GM12878 (cell line): Measurements from ENCODE around the gene HDDC3. TPM values are rescaled to one million over a fixed set of nuclear protein-coding genes. Genes with fewer than 3 reads are reported as not detected.

Source experiments
- ATAC-seq: fragments of 200-7000 bp; cut with Tn5 transposase; 3 replicates; pipeline ENCODE4 v1.9.1; 2020; ENCODE audit warnings: mild to moderate bottlenecking, moderate library complexity
- BruUV-seq: library from RNA; stranded (reverse); fragments of 400-500 nt; replicated peaks from 2 replicates; lab custom pipeline; 2021; lab: Mats Ljungman, UMichigan
- CTCF ChIA-PET: fragments of 300-600 bp; sonication (Branson Sonifier 250); formaldehyde crosslinking; extraction: SDS; loops from one replicate; lab custom pipeline; 2021; ENCODE audit warnings: inconsistent platforms; lab: Yijun Ruan, JAX
- POLR2A ChIA-PET: fragments of 350-600 bp; formaldehyde crosslinking; extraction: SDS; loops from one replicate; lab custom pipeline; 2021; ENCODE audit warnings: inconsistent platforms; lab: Charles Lee
- RAD21 ChIA-PET: fragments of 300-600 bp; sonication (Branson Sonifier 250); formaldehyde crosslinking; loops from one replicate; lab custom pipeline; 2023; ENCODE audit warnings: antibody characterized with exemption; ENCODE audit not compliant: unreplicated experiment; lab: Charles Lee
- SMC1A ChIA-PET: fragments of 300-600 bp; sonication (Branson Sonifier 250); formaldehyde crosslinking; loops from one replicate; lab custom pipeline; 2023; ENCODE audit not compliant: unreplicated experiment, uncharacterized antibody; lab: Charles Lee
- DNase-seq: peaks from one replicate; pipeline ENCODE4 v3.0.0-alpha.2; 2011; ENCODE audit warnings: low read depth, low spot score
- FAIRE-seq: peaks from 3 replicates; lab custom pipeline; 2011; peaks lifted over from hg19 to GRCh38; lab: Jason Lieb, UNC
- H2AFZ ChIP-seq: 2 replicates; pipeline ENCODE4 v1.6.0; 2011; ENCODE audit warnings: low read depth, low read length, control low read depth; ENCODE audit not compliant: control insufficient read depth
- H3K27ac ChIP-seq: 2 replicates; pipeline ENCODE4 v1.5.1; 2011; ENCODE audit warnings: control low read depth; ENCODE audit not compliant: control insufficient read depth, insufficient read depth
- H3K27me3 ChIP-seq, 2 experiments: replicated peaks in 1 of 2; 2 replicates each; pipeline versions ENCODE4 v1.6.0 to v1.6.1; 2011; ENCODE audit warnings: low read length in 1 of 2; ENCODE audit not compliant: control insufficient read depth in 2 of 2, insufficient read depth in 2 of 2
- H3K36me3 ChIP-seq, 2 experiments: 2 replicates each; pipeline ENCODE4 v1.5.1; 2011; ENCODE audit warnings: low read length in 1 of 2; ENCODE audit not compliant: control insufficient read depth in 2 of 2, insufficient read depth in 2 of 2
- H3K4me1 ChIP-seq: 2 replicates; pipeline ENCODE4 v1.6.1; 2011; ENCODE audit warnings: mild to moderate bottlenecking, low read length, moderate library complexity, mixed read lengths; ENCODE audit not compliant: control insufficient read depth, insufficient read depth
- H3K4me2 ChIP-seq: 2 replicates; pipeline ENCODE4 v1.6.0; 2011; ENCODE audit warnings: control low read depth; ENCODE audit not compliant: control insufficient read depth, insufficient read depth
- H3K4me3 ChIP-seq: fragments of 200-600 bp; sonication (generic); 2 replicates; pipeline ENCODE4 v1.5.1; 2016
- H3K79me2 ChIP-seq: 2 replicates; pipeline ENCODE4 v1.6.0; 2011; ENCODE audit warnings: low read length; ENCODE audit not compliant: control insufficient read depth, insufficient read depth
- H3K9ac ChIP-seq: 2 replicates; pipeline ENCODE4 v1.8.0; 2011; ENCODE audit warnings: low read length, control low read depth, mixed read lengths; ENCODE audit not compliant: control insufficient read depth, insufficient read depth
- H3K9me3 ChIP-seq: replicated peaks from 3 replicates; pipeline ENCODE4 v1.5.1; 2011; ENCODE audit warnings: mild to moderate bottlenecking, low read length; ENCODE audit not compliant: control insufficient read depth, insufficient read depth
- H4K20me1 ChIP-seq: 2 replicates; pipeline ENCODE4 v1.6.0; 2011; ENCODE audit not compliant: control insufficient read depth, insufficient read depth
- BRCA1 ChIP-seq: IDR thresholded peaks from 2 replicates; pipeline ENCODE4 v1.6.1; 2011; ENCODE audit warnings: low read depth, low read length, improper control_type of control experiment
- EED ChIP-seq: sonication (generic); IDR thresholded peaks from 2 replicates; pipeline ENCODE4 v1.6.1; 2016; ENCODE audit warnings: antibody characterized with exemption, low read depth
- FOXM1 ChIP-seq: IDR thresholded peaks from 2 replicates; pipeline ENCODE4 v1.6.1; 2012; ENCODE audit warnings: low read depth, mild to moderate bottlenecking, inconsistent platforms, low read length, moderate library complexity
- IKZF2 ChIP-seq, 2 experiments: fragments of 450-650 bp; IDR thresholded peaks; 2 replicates each; pipeline ENCODE4 v1.6.1; 2017; ENCODE audit warnings: mild to moderate bottlenecking in 2 of 2, moderate library complexity in 2 of 2
- IRF5 ChIP-seq: fragments of 450-650 bp; IDR thresholded peaks from 2 replicates; pipeline ENCODE4 v1.6.1; 2017; ENCODE audit warnings: borderline replicate concordance
- KAT2A ChIP-seq: conservative IDR thresholded peaks from 2 replicates; pipeline ENCODE4 v1.6.1; 2011; ENCODE audit warnings: low read depth, low read length; ENCODE audit not compliant: control insufficient read depth
- MEF2A ChIP-seq: IDR thresholded peaks from 2 replicates; pipeline ENCODE4 v1.6.1; 2011; ENCODE audit warnings: low read depth, mild to moderate bottlenecking, low read length, moderate library complexity; ENCODE audit not compliant: insufficient read depth
- MXI1 ChIP-seq: fragments of 150-350 bp; IDR thresholded peaks from 2 replicates; pipeline ENCODE4 v1.6.1; 2011; ENCODE audit warnings: low read depth, mild to moderate bottlenecking, inconsistent platforms, low read length, improper control_type of control experiment
- NFXL1 ChIP-seq: fragments of 450-650 bp; IDR thresholded peaks from 2 replicates; pipeline ENCODE4 v1.6.1; 2017; ENCODE audit warnings: antibody characterized with exemption, mild to moderate bottlenecking, borderline replicate concordance
- NR2C2 ChIP-seq: IDR thresholded peaks from 2 replicates; pipeline ENCODE4 v1.6.1; 2011; ENCODE audit warnings: borderline replicate concordance, low read depth; ENCODE audit not compliant: control insufficient read depth, insufficient read length
- RB1 ChIP-seq: fragments of 450-650 bp; formaldehyde crosslinking; IDR thresholded peaks from 2 replicates; pipeline ENCODE4 v1.6.1; 2017; ENCODE audit warnings: mild to moderate bottlenecking, borderline replicate concordance
- SPI1 ChIP-seq: IDR thresholded peaks from 2 replicates; pipeline ENCODE4 v1.6.1; 2011; ENCODE audit warnings: low read depth, mild to moderate bottlenecking, low read length, moderate library complexity, borderline replicate concordance; ENCODE audit not compliant: insufficient read depth
- ZBED1 ChIP-seq: IDR thresholded peaks from 2 replicates; pipeline ENCODE4 v1.6.1; 2016; ENCODE audit warnings: borderline replicate concordance
- ZBTB4 ChIP-seq: fragments of 450-650 bp; formaldehyde crosslinking; IDR thresholded peaks from 2 replicates; pipeline ENCODE4 v1.4.0; 2022; ENCODE audit warnings: mild to moderate bottlenecking, moderate library complexity
- WGBS: methylation state at CpG from one replicate; pipeline ENCODE4 v1.1.6; 2016; ENCODE audit warnings: low lambda C conversion rate; ENCODE audit not compliant: insufficient replicate concordance, insufficient coverage; ENCODE audit errors: missing lambda C conversion rate; 5-methylcytosine and 5-hydroxymethylcytosine counted together
- in situ Hi-C: fragments of 300-500 bp; cut with MboI; formaldehyde crosslinking; loops from 9 replicates; pipeline ENCODE4 v1.14.3; 2018; ENCODE audit warnings: mixed read lengths
- intact Hi-C: fragments of 100-400 bp; cut with micrococcal nuclease; formaldehyde crosslinking; loops from one replicate; pipeline ENCODE4 v1.14.2; 2022; ENCODE audit not compliant: unreplicated experiment
- polyA plus RNA-seq, 11 experiments: library from polyadenylated mRNA; depleted of rRNA in 4 of 11; unstranded in 6 of 11; stranded (reverse) in 5 of 11; fragments of >200 nt; fragmentation: Nextera tagmentation in 4 of 11; fragmentation: Illumina TruSeq in 1 of 11; extraction: Ambion mirVana in 4 of 11; extraction: Trizol in 1 of 11; gene quantifications; 1 replicate in 1 of 11; 2 replicates in 10 of 11; pipeline versions ENCODE4 v1.2.1 to v1.2.3, GENCODE V29; 2011 to 2016; ENCODE audit warnings: inconsistent platforms in 2 of 11, missing spikeins in 2 of 11, low read depth in 1 of 11
- total RNA-seq, 4 experiments: library from RNA; depleted of rRNA in 3 of 4; stranded (reverse); fragments of >200 nt in 3 of 4; fragmentation: Illumina TruSeq in 1 of 4; extraction: Trizol in 1 of 4; gene quantifications; 2 replicates each; pipeline versions ENCODE4 v1.2.1 to v1.2.3, GENCODE V29; 2013 to 2021

Gene HDDC3
- total and polyA plus RNA-seq, 10 of the 15 experiments (the other 5 are each of a cell fraction or from before 2014, with no cell fraction given) = 5.6 to 39.5 (median 23.0) TPM

- H4K20me1 ChIP-seq = no peaks in the 10 kb centered on the region
- H3K9ac ChIP-seq = no peak overlapping the region
- no TSS peak for BruUV-seq
- no peaks in the 10 kb centered on the region for H3K27me3 ChIP-seq
- no peak overlapping the region for H2AFZ ChIP-seq
- H3K4me1 ChIP-seq = peaks cover 29% of the 10 kb centered on the region
- ChIA-PET POLR2A (interaction anchor here (0.5 to 3.4 kb wide), 3 partner anchors 11 to 32 kb away, joined by 3 to 32 read pairs (median 4); partner anchors contain the start of genes HDDC3 and UNC45A), SMC1A (interaction anchor here (0.9 to 1.8 kb wide), 5 partner anchors 9 to 36 kb away, joined by 3 to 9 read pairs (median 5); partner anchors contain the start of genes MAN2A2 and UNC45A)
- FAIRE-seq (no peak), ATAC-seq (no peak), DNase-seq (no peak)
- TF ChIP-seq MXI1 = no peak
- TF ChIP-seq IKZF2 (IDR thresholded peaks at IDR 0.05) = no peak
- TF ChIP-seq FOXM1 = no peak
- TF ChIP-seq MEF2A = no peak
- TF ChIP-seq ZBED1 = no peak
- no peak for TF ChIP-seq NR2C2
- TF ChIP-seq IRF5 = no peak
- TF ChIP-seq SPI1 = no peak
- TF ChIP-seq BRCA1 = no peak
- no peak for TF ChIP-seq NFXL1
- TF ChIP-seq EED = no peak
- no peak for TF ChIP-seq ZBTB4
- no peak for TF ChIP-seq RB1
- no peak for TF ChIP-seq KAT2A
- TF ChIP-seq, all 136 proteins: peak for 0
- in situ Hi-C loops = no loop called here
- Histone ChIP-seq H3K36me3 (peaks cover 23 to 24% of the 10 kb centered on the region in 2 experiments), H3K9me3 (no peaks in the 10 kb centered on the region), H3K4me2 (no peak overlapping the region), H3K79me2 (no peaks in the 10 kb centered on the region), H3K4me3 (no peak overlapping the region), H3K27ac (no peak overlapping the region)
- ChIA-PET RAD21 (interaction anchor here (1.3 to 4.5 kb wide), 3 partner anchors 8 to 19 kb away, joined by 4 to 40 read pairs (median 36); partner anchors contain the start of genes HDDC3, MAN2A2 and UNC45A), CTCF (interaction anchor here (1.5 to 18.1 kb wide), 3 partner anchors 11 to 350 kb away, joined by 3 to 480 read pairs (median 68); partner anchors contain the start of genes HDDC3, MAN2A2 and UNC45A)
- intact Hi-C loops = loop anchor here (2.0 kb wide), 1 partner anchor 19 kb away; the partner anchor contains the start of gene MAN2A2
- WGBS = 98% methylated on average over 4 of the region's 4 CpGs
These were observed 10.5 kb downstream of the HDDC3 start for GRCh38 chr15:90921887-90922286.
